Gastrocnemius medialis (tissue), 4 donors: ENCODE data around the gene GNA15. TPM values are rescaled to one million over a fixed set of nuclear protein-coding genes. Genes with fewer than 3 reads are reported as not detected.
A peak's percentile ranks its signal among the peaks of the same experiment; 100 is the strongest.

ENCODE experiments used
- ATAC-seq, 2 donors: fragments of 150-250 bp; one replicate each; pipeline ENCODE4 v1.9.1; 2016
- DNase-seq, 2 donors: peaks; one replicate each; pipeline ENCODE4 v3.0.0-alpha.2; 2019
- H3K27ac ChIP-seq, 4 donors: fragments of 200-600 bp; sonication (generic); 1 replicate in 1 of 4; 2 replicates in 3 of 4; pipeline ENCODE4 v1.5.1; 2016 to 2018; ENCODE audit warnings: mild to moderate bottlenecking in 2 of 4, moderate library complexity in 1 of 4
- H3K27me3 ChIP-seq, 3 donors: fragments of 200-600 bp; sonication (generic) in 2 of 3; 1 replicate in 1 of 3; 2 replicates in 2 of 3; pipeline versions ENCODE4 v1.5.1 to v1.6.0; 2016 to 2019; ENCODE audit warnings: mild to moderate bottlenecking in 1 of 3, moderate library complexity in 1 of 3
- H3K36me3 ChIP-seq, 2 donors: fragments of 200-600 bp; sonication (generic) in 1 of 2; one replicate each; pipeline ENCODE4 v1.5.1; 2017 to 2018
- H3K4me1 ChIP-seq, 2 donors: fragments of 200-600 bp; sonication (generic) in 1 of 2; one replicate each; pipeline ENCODE4 v1.5.1; 2016 to 2017; ENCODE audit warnings: mild to moderate bottlenecking in 2 of 2
- H3K4me3 ChIP-seq, 4 donors: fragments of 200-600 bp; sonication (generic) in 3 of 4; 1 replicate in 1 of 4; 2 replicates in 3 of 4; pipeline ENCODE4 v1.5.1; 2016 to 2019; ENCODE audit warnings: mild to moderate bottlenecking in 2 of 4
- H3K9me3 ChIP-seq, 3 donors: fragments of 200-600 bp; sonication (generic) in 2 of 3; 1 replicate in 1 of 3; 2 replicates in 2 of 3; pipeline ENCODE4 v1.5.1; 2016 to 2019
- CTCF ChIP-seq, 5 experiments: fragments of 450-650 bp in 3 of 5; fragments of 200-600 bp in 2 of 5; sonication (generic) in 2 of 5; IDR thresholded peaks in 4 of 5; conservative IDR thresholded peaks in 1 of 5; 1 replicate in 4 of 5; 2 replicates in 1 of 5; pipeline ENCODE4 v1.5.1; 2016 to 2019; ENCODE audit warnings: antibody characterized with exemption in 5 of 5, mild to moderate bottlenecking in 3 of 5, moderate library complexity in 3 of 5
- POLR2A ChIP-seq, 2 donors: fragments of 450-650 bp; IDR thresholded peaks; one replicate each; pipeline ENCODE4 v1.6.1; 2017; ENCODE audit warnings: antibody characterized with exemption in 2 of 2, mild to moderate bottlenecking in 2 of 2, moderate library complexity in 2 of 2
- in situ Hi-C, 4 donors: fragments of 200-750 bp; cut with MboI; loops; one replicate each; pipeline versions ENCODE4 v1.15.0 to v1.8.0; 2017; ENCODE audit warnings: low sequenced_read_pairs in 4 of 4
- intact Hi-C: fragments of 100-400 bp; cut with DNase I; formaldehyde crosslinking; loops from one replicate; pipeline ENCODE4 v1.15.1; 2023; ENCODE audit warnings: low total_unique reads
- total RNA-seq, 4 donors: library from RNA; depleted of rRNA; stranded (reverse); fragments of >200 nt; gene quantifications; one replicate each; pipeline versions ENCODE4 v1.1.0 to v1.2.3, GENCODE V29; 2016

GNA15 gene
- total RNA-seq, 4 donors from 2014 or later: 0.51 to 1.2 (median 0.81) TPM

GRCh38 chr19:3186160-3186688 lies 50.4 kb downstream of the GNA15 start:
- DNase-seq (no peak), ATAC-seq (no peak)
- in situ Hi-C loops: no loop called here
- intact Hi-C loops: loop anchor here (10.0 kb wide), 1 partner anchor 879 kb away; the partner anchor contains the start of gene ZBTB7A
- Histone ChIP-seq H3K9me3 (no peaks in the 10 kb centered on the region), H3K27ac (peak overlapping the region; percentile 81 to 91 (median 88)), H3K4me3 (peak overlapping the region; percentile 56 to 81 (median 76)), H3K27me3 (no peaks in the 10 kb centered on the region), H3K4me1 (peaks cover 4 to 16% of the 10 kb centered on the region in 2 donors), H3K36me3 (no peaks in the 10 kb centered on the region)
- TF ChIP-seq CTCF (IDR thresholded peaks at IDR 0.05 in 4 of 5, conservative IDR thresholded peaks at IDR 0.05 in 1 of 5) (no peak), POLR2A (IDR thresholded peaks at IDR 0.05) (no peak)

GRCh38 chr19:3186891-3187661 lies 51.2 kb downstream of the GNA15 start:
- DNase-seq (no peak), ATAC-seq (no peak)
- H3K36me3 ChIP-seq: no peaks in the 10 kb centered on the region
- intact Hi-C loops (loop anchor here (10.0 kb wide), 1 partner anchor 878 kb away; the partner anchor contains the start of gene ZBTB7A), in situ Hi-C loops (no loop called here)
- no peaks in the 10 kb centered on the region for H3K9me3 ChIP-seq
- no peak overlapping the region for H3K27ac ChIP-seq
- H3K27me3 ChIP-seq: no peaks in the 10 kb centered on the region
- peak overlapping the region; percentile 56 to 81 (median 76) for H3K4me3 ChIP-seq
- TF ChIP-seq CTCF (IDR thresholded peaks at IDR 0.05 in 4 of 5, conservative IDR thresholded peaks at IDR 0.05 in 1 of 5): no peak
- TF ChIP-seq POLR2A (IDR thresholded peaks at IDR 0.05): no peak
- H3K4me1 ChIP-seq: peaks cover 4 to 16% of the 10 kb centered on the region in 2 donors

- in situ Hi-C loops (no loop called here), intact Hi-C loops (loop anchor here (10.0 kb wide), 1 partner anchor 877 kb away; the partner anchor contains the start of gene ZBTB7A)
- no peak for TF ChIP-seq CTCF (IDR thresholded peaks at IDR 0.05 in 4 of 5, conservative IDR thresholded peaks at IDR 0.05 in 1 of 5)
- Histone ChIP-seq H3K4me1 (peaks cover 4 to 16% of the 10 kb centered on the region in 2 donors), H3K4me3 (no peak overlapping the region), H3K36me3 (no peaks in the 10 kb centered on the region), H3K27ac (no peak overlapping the region), H3K9me3 (no peaks in the 10 kb centered on the region), H3K27me3 (no peaks in the 10 kb centered on the region)
- ATAC-seq (no peak), DNase-seq (no peak)
These were observed 52.1 kb downstream of the GNA15 start for GRCh38 chr19:3187662-3188511.

- H3K4me3 ChIP-seq: no peak overlapping the region
These were observed 53.1 kb downstream of the GNA15 start for GRCh38 chr19:3188627-3189596.

More at GRCh38 chr19:3188627-3189596, 53.1 kb downstream of the GNA15 start:
- Histone ChIP-seq H3K27ac (no peak overlapping the region), H3K9me3 (no peaks in the 10 kb centered on the region), H3K4me1 (peaks cover 4 to 16% of the 10 kb centered on the region in 2 donors), H3K36me3 (no peaks in the 10 kb centered on the region), H3K27me3 (no peaks in the 10 kb centered on the region)
- in situ Hi-C loops: no loop called here
- intact Hi-C loops: loop anchor here (10.0 kb wide), 1 partner anchor 876 kb away; the partner anchor contains the start of gene ZBTB7A
- no peak for DNase-seq
- no peak for ATAC-seq
- TF ChIP-seq CTCF (IDR thresholded peaks at IDR 0.05 in 4 of 5, conservative IDR thresholded peaks at IDR 0.05 in 1 of 5) (no peak), POLR2A (IDR thresholded peaks at IDR 0.05) (no peak)
